Chondrocyte (in vitro differentiated cells): Measurements from ENCODE around the gene HCFC1. TPM values are rescaled to one million over a fixed set of nuclear protein-coding genes. Genes with fewer than 3 reads are reported as not detected.

Experiments
- DNase-seq: peaks from one replicate; pipeline ENCODE4 v3.0.0; 2021; ENCODE audit warnings: mixed read lengths, low spot score
- H3K27ac Mint-ChIP-seq: one replicate; pipeline ENCODE4 v1.8.0; 2021; ENCODE audit warnings: mild to moderate bottlenecking, moderate library complexity, mixed read lengths; ENCODE audit not compliant: unreplicated experiment
- H3K27me3 Mint-ChIP-seq: 2 replicates; pipeline ENCODE4 v1.8.0; 2021; ENCODE audit warnings: low read depth, mixed read lengths
- H3K36me3 Mint-ChIP-seq: 2 replicates; pipeline ENCODE4 v1.8.0; 2021; ENCODE audit warnings: low read depth, mixed read lengths
- H3K4me1 Mint-ChIP-seq: 2 replicates; pipeline ENCODE4 v1.8.0; 2021; ENCODE audit warnings: low read depth, mild to moderate bottlenecking, mixed read lengths
- H3K4me3 Mint-ChIP-seq: one replicate; pipeline ENCODE4 v1.8.0; 2021; ENCODE audit warnings: mild to moderate bottlenecking, moderate library complexity, mixed read lengths; ENCODE audit not compliant: unreplicated experiment
- H3K9me3 Mint-ChIP-seq: 2 replicates; pipeline ENCODE4 v1.8.0; 2021; ENCODE audit warnings: low read depth, mixed read lengths
- CTCF ChIP-seq: fragments of 200-600 bp; sonication (generic); IDR thresholded peaks from 2 replicates; pipeline ENCODE4 v1.5.0; 2021; ENCODE audit warnings: antibody characterized with exemption, mild to moderate bottlenecking, moderate library complexity
- total RNA-seq: library from RNA; stranded (reverse); gene quantifications from 3 replicates; pipeline ENCODE4 v1.2.1, GENCODE V29; 2021

HCFC1 gene
- total RNA-seq, 1 donor from 2014 or later = 67.2 TPM

- no peaks in the 10 kb centered on the region for H3K9me3 Mint-ChIP-seq
- no peak for TF ChIP-seq CTCF
- H3K27ac Mint-ChIP-seq = no peak overlapping the region
- peaks cover 13% of the 10 kb centered on the region for H3K4me1 Mint-ChIP-seq
- H3K27me3 Mint-ChIP-seq = no peaks in the 10 kb centered on the region
- no peak for DNase-seq
- H3K4me3 Mint-ChIP-seq = no peak overlapping the region
- H3K36me3 Mint-ChIP-seq = peaks cover 29% of the 10 kb centered on the region
Observed at GRCh38 chrX:153950127-153950526, 21.5 kb downstream of the HCFC1 start.

GRCh38 chrX:153948847-153949805, 22.5 kb downstream of the HCFC1 start:
- Mint-ChIP-seq H3K36me3 (peaks cover 22% of the 10 kb centered on the region), H3K9me3 (no peaks in the 10 kb centered on the region), H3K27ac (no peak overlapping the region), H3K4me3 (no peak overlapping the region), H3K27me3 (no peaks in the 10 kb centered on the region), H3K4me1 (peaks cover 10% of the 10 kb centered on the region)
- DNase-seq = no peak
- no peak for TF ChIP-seq CTCF

GRCh38 chrX:153948002-153948466, 23.6 kb downstream of the HCFC1 start:
- DNase-seq = no peak
- no peak for TF ChIP-seq CTCF
- peaks cover 17% of the 10 kb centered on the region for H3K36me3 Mint-ChIP-seq
- no peak overlapping the region for H3K4me3 Mint-ChIP-seq
- H3K9me3 Mint-ChIP-seq = no peaks in the 10 kb centered on the region
- no peak overlapping the region for H3K27ac Mint-ChIP-seq
- peaks cover 6% of the 10 kb centered on the region for H3K4me1 Mint-ChIP-seq
- no peaks in the 10 kb centered on the region for H3K27me3 Mint-ChIP-seq

GRCh38 chrX:153947009-153947769, 24.4 kb downstream of the HCFC1 start:
- TF ChIP-seq CTCF = peak; percentile 98
- no peaks in the 10 kb centered on the region for H3K9me3 Mint-ChIP-seq
- H3K4me3 Mint-ChIP-seq = no peak overlapping the region
- H3K4me1 Mint-ChIP-seq = peaks cover 3% of the 10 kb centered on the region
- peaks cover 17% of the 10 kb centered on the region for H3K36me3 Mint-ChIP-seq
- DNase-seq = no peak
- no peaks in the 10 kb centered on the region for H3K27me3 Mint-ChIP-seq
- H3K27ac Mint-ChIP-seq = peak overlapping the region; percentile 17
